H1 (cell line): ENCODE data around the gene IL1RAPL1. TPM values are rescaled to one million over a fixed set of nuclear protein-coding genes. Genes with fewer than 3 reads are reported as not detected.

Source experiments
- BACH1 ChIP-seq: IDR thresholded peaks from 2 replicates; pipeline ENCODE4 v1.6.1; 2012; ENCODE audit warnings: low read length, improper control_type of control experiment
- BRCA1 ChIP-seq: IDR thresholded peaks from 2 replicates; pipeline ENCODE4 v1.6.1; 2012; ENCODE audit warnings: low read depth, low read length, improper control_type of control experiment
- CHD7 ChIP-seq: fragments of 300-600 bp; sonication (generic); IDR thresholded peaks from 2 replicates; pipeline ENCODE4 v1.7.1; 2012; ENCODE audit warnings: low read length, moderate library complexity, mild to moderate bottlenecking, inconsistent platforms; ENCODE audit not compliant: insufficient replicate concordance
- MAX ChIP-seq: IDR thresholded peaks from 2 replicates; pipeline ENCODE4 v1.6.1; 2012; ENCODE audit warnings: inconsistent platforms
- PHF8 ChIP-seq: fragments of 200-600 bp; sonication (generic); conservative IDR thresholded peaks from 2 replicates; pipeline ENCODE4 v1.7.1; 2012; ENCODE audit warnings: low read depth, mild to moderate bottlenecking, inconsistent platforms, low read length, moderate library complexity
- SIN3A ChIP-seq, 2 experiments: IDR thresholded peaks in 1 of 2; conservative IDR thresholded peaks in 1 of 2; 2 replicates each; pipeline ENCODE4 v1.6.1; 2011 to 2012; ENCODE audit warnings: low read length in 2 of 2, improper control_type of control experiment in 1 of 2, low read depth in 1 of 2, mild to moderate bottlenecking in 1 of 2
- polyA plus RNA-seq, 7 experiments: library from polyadenylated mRNA; depleted of rRNA in 3 of 7; stranded (reverse) in 5 of 7; unstranded in 2 of 7; fragments of >200 nt in 5 of 7; fragments of 200-250 nt in 2 of 7; gene quantifications; 1 replicate in 5 of 7; 2 replicates in 1 of 7; 4 replicates in 1 of 7; pipeline versions ENCODE4 v1.2.1 to v1.2.3, GENCODE V29; 2011 to 2013; ENCODE audit warnings: missing spikeins in 2 of 7, mixed read lengths in 2 of 7
- total RNA-seq: library from RNA; stranded (reverse); fragmentation: NEBNext Ultra II Directional; extraction: Animal tissue kit (Norgen Biotek cat#: 25700); gene quantifications from 2 replicates; pipeline ENCODE4 v1.2.1, GENCODE V29; 2021

IL1RAPL1 gene
- total and polyA plus RNA-seq, 2 of the 8 experiments (the other 6 are each of a cell fraction or from before 2014, with no cell fraction given): 0.11 to 0.35 TPM

- no peak for TF ChIP-seq CHD7
- TF ChIP-seq MAX: no peak
- TF ChIP-seq BRCA1: no peak
- TF ChIP-seq SIN3A (conservative IDR thresholded peaks at IDR 0.05 in 1 of 2, IDR thresholded peaks at IDR 0.05 in 1 of 2; ENCODE audit: low read depth in 1 of 2, low read length in 2 of 2): no peak
- no peak for TF ChIP-seq PHF8
- TF ChIP-seq BACH1: no peak
These were observed 110.5 kb downstream of the IL1RAPL1 start (continued) for GRCh38 chrX:28697732-28698131.
